ENCODE measurements around the gene RAD9A. TPM values are rescaled to one million over a fixed set of nuclear protein-coding genes. Genes with fewer than 3 reads are reported as not detected.

RAD9A gene
- total RNA-seq, 2 experiments from 2014 or later, result 59.5 to 60.4 TPM

DNA sequence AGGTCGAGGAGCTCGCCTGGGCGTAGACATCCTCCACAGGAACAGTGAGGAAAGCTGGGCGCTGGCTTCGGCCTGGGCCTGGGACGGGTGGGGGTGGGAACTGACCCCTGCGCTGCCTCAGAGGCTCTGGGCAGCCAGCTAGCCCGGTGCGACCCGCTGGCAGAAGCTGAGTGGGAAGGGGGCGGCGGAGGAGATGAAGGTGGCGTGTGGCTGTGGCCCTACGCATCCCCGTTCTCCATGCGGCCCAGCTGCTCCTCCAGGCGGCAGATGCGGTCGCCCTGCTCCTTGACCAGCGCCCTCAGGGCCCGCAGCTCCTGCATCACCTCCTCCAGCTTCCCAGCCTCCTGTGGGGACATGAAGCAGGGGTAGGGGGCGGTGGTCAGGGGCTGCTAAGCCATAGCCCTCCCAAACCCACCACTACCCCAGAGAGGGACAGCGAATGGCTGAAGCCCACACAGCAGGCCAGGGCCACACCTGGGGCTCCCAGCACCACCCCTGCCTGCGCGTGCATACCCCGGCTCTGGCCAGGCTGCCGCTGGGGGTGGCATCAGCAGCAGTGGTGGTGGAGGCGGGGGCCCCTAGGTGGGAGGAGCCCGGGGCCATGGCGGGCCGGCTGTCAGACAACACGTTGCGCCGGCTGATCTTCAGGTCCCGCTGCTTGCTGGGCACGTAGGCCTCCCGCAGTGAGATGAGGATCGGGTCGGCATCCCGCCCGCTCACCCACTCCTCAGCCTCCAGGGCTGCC, 46.5 kb downstream of the RAD9A start:
- ChIA-PET CTCF (interaction anchor here (0.8 to 3.0 kb wide), 25 partner anchors 10 to 191 kb away, joined by 3 to 21 read pairs (median 6); partner anchors contain the start of genes PITPNM1, POLD4, PPP1CA and RAD9A), POLR2A (interaction anchor here (1.0 to 8.9 kb wide), 24 partner anchors 8 to 200 kb away, joined by 3 to 109 read pairs (median 9); partner anchors contain the start of genes AIP, CABP4, CDK2AP2 and GPR152)
- Mint-ChIP-seq H3K27ac (peak overlapping the region; percentile 96), H3K36me3 (ENCODE audit: low read depth) (peaks cover 67% of the 10 kb centered on the region), H3K4me1 (ENCODE audit: low read depth) (peaks cover 58% of the 10 kb centered on the region), H3K9me3 (ENCODE audit: insufficient read depth) (no peaks in the 10 kb centered on the region), H3K4me3 (peak overlapping the region; percentile 84), H3K27me3 (ENCODE audit: low read depth) (no peaks in the 10 kb centered on the region)
- DNase-seq, result peak; percentile 90
- peak; percentile 63 for ATAC-seq

DNA sequence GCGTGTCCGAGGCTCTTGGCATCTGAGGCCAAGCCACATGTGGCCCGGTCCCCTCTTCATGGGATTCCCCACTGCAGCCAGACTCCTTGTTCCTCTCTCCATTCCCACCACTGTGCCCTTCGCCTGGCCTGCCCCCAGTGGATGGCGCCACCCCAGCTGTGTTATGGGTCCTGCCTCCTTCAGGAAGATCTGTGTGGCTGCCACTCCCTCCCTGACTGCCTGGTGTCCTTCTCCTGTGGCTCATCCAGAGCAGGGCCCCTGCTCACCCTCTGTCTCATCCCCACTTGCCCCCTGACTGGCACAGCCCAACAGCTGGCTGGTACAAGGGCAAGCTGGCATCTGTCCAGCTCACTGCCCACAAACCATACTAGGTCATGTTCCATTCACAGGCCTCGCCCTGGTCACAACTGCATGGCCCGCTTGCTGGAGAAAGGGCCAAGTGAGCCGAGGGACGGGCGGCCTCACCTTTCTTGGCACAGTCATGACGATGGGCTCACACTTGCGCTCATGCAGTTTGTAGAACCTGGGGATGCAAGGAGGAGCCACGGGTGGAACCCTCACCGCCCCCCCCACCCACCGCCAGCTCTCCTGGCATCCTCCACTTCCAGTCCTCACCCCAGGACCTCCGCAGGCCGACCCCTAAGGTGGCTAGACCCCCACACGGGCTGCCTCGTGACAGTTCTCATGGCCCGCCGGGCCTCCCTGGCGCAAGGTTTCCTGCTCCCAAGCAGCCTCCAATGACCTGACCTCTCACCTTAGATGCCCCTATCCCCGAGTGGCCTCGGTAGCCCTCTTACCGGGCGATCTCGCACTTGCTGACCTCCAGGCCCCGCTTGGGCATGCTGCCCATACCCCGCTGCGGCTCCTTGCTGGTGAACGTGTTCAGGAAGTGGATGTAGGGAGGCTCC, 47.8 kb downstream of the RAD9A start:
- H3K27me3 Mint-ChIP-seq (ENCODE audit: low read depth), result no peaks in the 10 kb centered on the region
- H3K9me3 Mint-ChIP-seq (ENCODE audit: insufficient read depth), result no peaks in the 10 kb centered on the region
- peak overlapping the region; percentile 96 for H3K27ac Mint-ChIP-seq
- ChIA-PET CTCF (interaction anchor here (0.8 to 3.0 kb wide), 10 partner anchors 19 to 94 kb away, joined by 3 to 21 read pairs (median 4); partner anchors contain the start of genes TBC1D10C and TMEM134), POLR2A (interaction anchor here (0.6 to 8.9 kb wide), 13 partner anchors 8 to 174 kb away, joined by 3 to 109 read pairs (median 15); partner anchors contain the start of genes AIP, GPR152, PITPNM1 and PPP1CA)
- H3K4me3 Mint-ChIP-seq, result peak overlapping the region; percentile 84
- H3K36me3 Mint-ChIP-seq (ENCODE audit: low read depth), result peaks cover 55% of the 10 kb centered on the region
- ATAC-seq (no peak), DNase-seq (peak; percentile 61)
- peaks cover 56% of the 10 kb centered on the region for H3K4me1 Mint-ChIP-seq (ENCODE audit: low read depth)

DNA sequence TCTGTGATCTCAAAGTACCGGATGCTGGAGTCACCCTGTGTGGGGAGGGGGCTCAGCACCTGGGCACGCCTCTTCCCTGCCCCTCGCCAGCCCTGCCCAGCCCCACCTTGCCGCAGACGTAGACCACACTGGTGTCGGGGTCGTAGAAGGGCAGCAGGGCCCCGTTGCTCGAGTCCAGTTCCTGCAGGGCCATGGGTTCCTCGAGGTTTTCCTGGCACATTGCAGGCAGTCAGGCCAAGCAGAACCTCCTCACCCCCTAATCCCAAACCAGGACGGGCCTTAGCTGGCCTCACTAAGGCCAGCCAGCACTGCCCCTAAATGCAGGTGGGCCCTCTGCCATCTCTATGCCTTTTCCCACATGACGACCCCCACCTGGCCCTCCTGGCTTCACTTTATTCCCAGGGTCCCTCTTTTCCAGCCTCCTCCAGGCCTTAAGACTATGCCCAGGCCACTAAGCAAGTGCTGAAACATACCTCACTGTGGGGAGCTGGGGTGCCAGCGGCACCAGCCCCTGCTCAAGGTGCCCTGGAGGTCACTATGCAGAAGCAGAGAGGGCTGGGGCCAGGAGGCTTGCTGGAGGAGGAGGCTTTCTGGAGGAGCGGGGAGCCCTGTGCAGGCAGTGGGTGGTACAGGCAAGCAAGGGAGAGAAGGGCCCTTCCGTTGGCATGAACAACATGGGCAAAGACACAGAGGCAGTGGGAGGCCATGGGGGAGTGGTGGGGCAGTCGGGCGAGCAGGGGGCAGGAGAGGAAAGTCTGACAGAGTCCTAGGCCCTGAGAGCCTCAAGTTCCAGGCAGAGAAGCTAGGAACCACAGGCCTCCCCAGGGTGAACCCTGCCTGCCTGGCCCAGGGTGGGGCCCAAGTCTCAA, 48.7 kb downstream of the RAD9A start:
- ChIA-PET POLR2A (interaction anchor here (0.7 to 8.9 kb wide), 7 partner anchors 10 to 44 kb away, joined by 3 to 84 read pairs (median 4); partner anchors contain the start of genes AIP and TBC1D10C), CTCF (interaction anchor here (2.2 kb wide), 1 partner anchor 33 kb away, joined by 7 read pairs; no protein-coding TSS in a partner anchor)
- Mint-ChIP-seq H3K36me3 (ENCODE audit: low read depth) (peaks cover 48% of the 10 kb centered on the region), H3K9me3 (ENCODE audit: insufficient read depth) (no peaks in the 10 kb centered on the region), H3K27ac (peak overlapping the region; percentile 96), H3K4me3 (peak overlapping the region; percentile 84), H3K27me3 (ENCODE audit: low read depth) (no peaks in the 10 kb centered on the region), H3K4me1 (ENCODE audit: low read depth) (peaks cover 60% of the 10 kb centered on the region)
- ATAC-seq (no peak), DNase-seq (no peak)

DNA sequence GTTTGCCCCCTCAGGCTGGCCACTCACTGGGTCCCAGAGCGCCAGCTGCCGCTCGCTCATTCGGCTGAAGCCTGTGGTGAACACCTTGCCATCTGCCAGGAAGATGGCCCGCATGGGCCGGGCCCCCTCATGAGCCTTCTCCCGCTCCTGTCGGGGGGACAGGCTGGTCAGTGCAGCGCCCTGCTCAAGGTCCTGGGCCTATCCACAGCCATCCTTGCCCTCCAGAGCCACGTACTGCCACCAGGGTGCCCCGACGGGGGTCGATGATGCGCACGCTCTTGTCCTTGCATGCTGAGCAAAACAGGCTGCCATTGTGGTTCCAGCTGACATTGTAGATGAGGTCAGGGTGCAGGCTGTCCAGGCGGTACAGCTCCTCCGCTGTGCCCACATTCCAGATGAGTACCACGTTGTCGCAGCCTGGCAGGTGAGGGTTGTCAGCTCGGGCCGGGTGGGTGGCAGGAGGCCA, 49.3 kb downstream of the RAD9A start:
- peaks cover 42% of the 10 kb centered on the region for H3K36me3 Mint-ChIP-seq (ENCODE audit: low read depth)
- ChIA-PET POLR2A (interaction anchor here (0.7 to 1.8 kb wide), 6 partner anchors 9 to 44 kb away, joined by 3 to 5 read pairs (median 4); partner anchors contain the start of gene TBC1D10C), CTCF (no interaction called here)
- H3K27me3 Mint-ChIP-seq (ENCODE audit: low read depth), result no peaks in the 10 kb centered on the region
- ATAC-seq, result no peak
- peak overlapping the region; percentile 96 for H3K27ac Mint-ChIP-seq
- no peaks in the 10 kb centered on the region for H3K9me3 Mint-ChIP-seq (ENCODE audit: insufficient read depth)
- H3K4me1 Mint-ChIP-seq (ENCODE audit: low read depth), result peaks cover 65% of the 10 kb centered on the region
- no peak for DNase-seq
- H3K4me3 Mint-ChIP-seq, result peak overlapping the region; percentile 5

DNA sequence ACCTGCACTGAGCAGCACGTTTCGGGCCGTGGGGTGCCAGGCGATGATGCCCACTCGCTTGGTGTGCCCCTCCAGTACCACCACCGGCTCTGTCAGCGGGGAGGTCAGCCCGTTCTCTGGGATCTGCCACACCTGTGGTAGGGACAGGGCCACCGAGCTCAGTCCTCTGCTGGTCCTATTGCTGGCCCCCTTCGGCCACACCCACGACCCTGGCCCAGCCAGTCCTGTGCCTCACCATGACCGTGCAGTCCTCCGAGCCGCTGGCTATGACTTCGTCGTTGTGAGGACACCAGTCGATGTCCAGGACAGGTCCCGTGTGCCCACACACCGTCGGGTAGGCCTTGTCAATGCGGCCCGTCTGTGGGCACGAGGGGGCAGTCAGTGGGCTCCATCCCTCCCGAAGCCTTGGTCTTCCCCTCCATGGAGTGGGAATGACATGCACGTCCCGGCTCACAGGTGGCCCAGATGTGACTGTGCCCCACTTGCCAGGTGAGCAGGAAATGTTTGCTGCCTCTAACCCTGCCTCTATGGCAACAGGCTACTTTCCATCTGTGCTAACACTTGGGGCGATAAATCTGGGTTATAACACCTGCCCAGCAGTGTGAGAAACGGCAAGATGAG, 50.1 kb downstream of the RAD9A start:
- DNase-seq (no peak), ATAC-seq (no peak)
- Mint-ChIP-seq H3K27ac (peak overlapping the region; percentile 68), H3K4me1 (ENCODE audit: low read depth) (peaks cover 67% of the 10 kb centered on the region), H3K27me3 (ENCODE audit: low read depth) (no peaks in the 10 kb centered on the region), H3K36me3 (ENCODE audit: low read depth) (peaks cover 36% of the 10 kb centered on the region), H3K4me3 (peak overlapping the region; percentile 58), H3K9me3 (ENCODE audit: insufficient read depth) (no peaks in the 10 kb centered on the region)
- POLR2A ChIA-PET, result interaction anchor here (0.9 to 1.8 kb wide), 3 partner anchors 8 to 33 kb away, joined by 3 to 5 read pairs (median 4); no protein-coding TSS in a partner anchor
- CTCF ChIA-PET, result no interaction called here

DNA sequence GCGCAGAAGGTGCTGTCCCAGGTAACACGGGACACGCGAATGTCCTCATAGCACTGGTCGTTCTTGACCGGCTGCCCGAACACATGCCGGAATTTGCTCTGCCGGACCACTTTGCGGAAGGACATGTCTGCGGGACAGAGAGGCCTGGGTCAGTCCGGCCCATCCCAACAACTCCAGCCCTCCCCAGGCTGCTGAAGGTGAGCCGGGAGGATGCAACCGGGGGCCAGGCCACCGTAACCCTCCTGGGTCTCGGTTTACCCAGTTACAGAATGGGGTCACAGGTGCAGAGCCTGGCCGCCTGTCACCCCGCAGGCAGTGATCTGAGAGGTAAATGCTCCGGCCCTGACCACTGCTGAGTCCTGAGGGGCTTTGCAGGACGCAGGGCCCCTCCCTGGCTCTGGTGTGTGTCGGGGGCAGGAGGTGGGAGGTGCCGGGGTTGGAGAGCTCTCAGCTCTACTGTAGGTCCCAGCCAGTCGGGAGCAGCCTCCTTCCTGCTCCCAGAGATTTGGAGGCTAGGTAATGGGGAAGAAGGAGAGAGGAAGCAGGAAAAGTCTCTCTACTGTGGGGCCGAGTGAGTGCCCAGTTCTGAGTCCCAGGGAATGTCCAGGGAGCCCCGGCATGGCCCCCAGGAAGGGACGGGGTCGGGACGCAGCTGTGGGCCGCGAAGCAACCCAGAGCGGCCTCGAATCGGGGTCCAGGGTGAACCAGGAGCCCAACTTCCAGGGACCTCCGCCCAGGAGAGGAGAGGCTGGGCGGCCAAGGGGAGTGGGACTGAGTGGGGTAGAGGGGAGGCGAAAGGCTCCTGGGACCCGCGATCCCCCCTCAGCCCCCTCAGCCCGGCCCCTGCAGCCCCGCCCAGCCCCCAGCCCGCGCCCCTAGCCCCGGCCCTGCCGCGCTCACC, 51.0 kb downstream of the RAD9A start:
- Mint-ChIP-seq H3K36me3 (ENCODE audit: low read depth) (peaks cover 28% of the 10 kb centered on the region), H3K4me1 (ENCODE audit: low read depth) (peaks cover 67% of the 10 kb centered on the region), H3K9me3 (ENCODE audit: insufficient read depth) (no peaks in the 10 kb centered on the region), H3K27ac (peak overlapping the region; percentile 81), H3K27me3 (ENCODE audit: low read depth) (peaks cover 2% of the 10 kb centered on the region), H3K4me3 (peak overlapping the region; percentile 58)
- DNase-seq (no peak), ATAC-seq (no peak)
- POLR2A ChIA-PET, result no interaction called here
- CTCF ChIA-PET, result no interaction called here

DNA sequence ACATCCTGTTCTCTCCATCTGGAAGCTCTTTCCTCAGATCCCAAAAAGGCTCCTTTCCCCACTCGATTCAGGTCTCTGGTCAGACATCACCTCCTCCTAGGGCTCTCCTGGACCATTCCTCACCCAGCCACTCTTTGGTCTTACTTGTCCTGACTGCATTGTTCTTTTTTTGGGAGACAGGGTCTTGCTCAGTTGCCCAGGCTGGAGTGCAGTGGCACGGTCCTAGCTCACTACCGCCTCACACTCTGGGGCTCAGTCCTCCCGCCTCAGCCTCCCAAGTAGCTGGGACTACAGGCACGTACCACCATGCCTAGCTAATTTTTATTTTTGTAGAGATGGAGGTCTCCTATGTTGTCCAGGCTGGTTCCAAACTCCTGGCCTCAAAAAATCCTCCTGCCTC, 53.7 kb downstream of the RAD9A start:
- Mint-ChIP-seq H3K27ac (peak overlapping the region; percentile 63), H3K4me1 (ENCODE audit: low read depth) (peaks cover 54% of the 10 kb centered on the region), H3K36me3 (ENCODE audit: low read depth) (peaks cover 6% of the 10 kb centered on the region), H3K27me3 (ENCODE audit: low read depth) (peaks cover 2% of the 10 kb centered on the region), H3K9me3 (ENCODE audit: insufficient read depth) (no peaks in the 10 kb centered on the region), H3K4me3 (peak overlapping the region; percentile 40)
- ChIA-PET CTCF (no interaction called here), POLR2A (interaction anchor here (1.0 to 1.9 kb wide), 3 partner anchors 8 to 28 kb away, joined by 3 to 6 read pairs (median 6); partner anchors contain the start of gene PTPRCAP)
- no peak for ATAC-seq
- DNase-seq, result no peak

Other genes starting within 250 kb of the RAD9A start
- 100 to 1,000 TPM; 338 to 348 TPM for gene GRK2, start 125.5 kb upstream of the RAD9A start, total RNA-seq
- gene ANKRD13D, start 102.7 kb upstream of the RAD9A start, total RNA-seq, result 100 to 1,000 TPM; 179 to 189 TPM
- gene SSH3, start 88.5 kb upstream of the RAD9A start, total RNA-seq, result 10 to 100 TPM; 12.0 to 13.0 TPM
- 10 to 100 TPM; 53.2 to 56.7 TPM for gene POLD4, start 38.4 kb upstream of the RAD9A start, total RNA-seq
- gene CLCF1, start 18.4 kb upstream of the RAD9A start, total RNA-seq, result under 1 TPM; 0.29 to 0.50 TPM
- gene PPP1CA, start 9.9 kb downstream of the RAD9A start, total RNA-seq, result 100 to 1,000 TPM; 429 to 434 TPM
- gene TBC1D10C, start 12.1 kb downstream of the RAD9A start, total RNA-seq, result 100 to 1,000 TPM; 345 to 352 TPM
- gene CARNS1, start 23.7 kb downstream of the RAD9A start, total RNA-seq, result 1 to 10 TPM; 4.8 to 4.9 TPM
- gene RPS6KB2, start 36.5 kb downstream of the RAD9A start, total RNA-seq, result 10 to 100 TPM; 64.0 to 66.9 TPM
- 100 to 1,000 TPM; 445 to 447 TPM for gene PTPRCAP, start 45.7 kb downstream of the RAD9A start, total RNA-seq
- gene CORO1B, start 51.5 kb downstream of the RAD9A start, total RNA-seq, result 100 to 1,000 TPM; 157 to 169 TPM
- not detected for gene GPR152, start 60.7 kb downstream of the RAD9A start, total RNA-seq
- 1 to 10 TPM; 1.6 to 1.9 TPM for gene CABP4, start 63.4 kb downstream of the RAD9A start, total RNA-seq
- 10 to 100 TPM; 39.6 to 42.5 TPM for gene TMEM134, start 77.3 kb downstream of the RAD9A start, total RNA-seq
- 100 to 1,000 TPM; 156 to 163 TPM for gene AIP, start 91.0 kb downstream of the RAD9A start, total RNA-seq
- gene PITPNM1, start 113.4 kb downstream of the RAD9A start, total RNA-seq, result 100 to 1,000 TPM; 110 to 117 TPM
- 100 to 1,000 TPM; 168 to 175 TPM for gene CDK2AP2, start 116.2 kb downstream of the RAD9A start, total RNA-seq
- gene CABP2, start 131.5 kb downstream of the RAD9A start, total RNA-seq, result not detected
- 100 to 1,000 TPM; 330 to 337 TPM for gene GSTP1, start 191.8 kb downstream of the RAD9A start, total RNA-seq
- 100 to 1,000 TPM; 250 to 258 TPM for gene NDUFV1, start 214.9 kb downstream of the RAD9A start, total RNA-seq
- gene NUDT8, start 238.0 kb downstream of the RAD9A start, total RNA-seq, result 10 to 100 TPM; 18.6 to 20.1 TPM
- not detected for gene TBX10, start 247.8 kb downstream of the RAD9A start, total RNA-seq